HepG2 (cell line): ENCODE results near the gene CTRL. TPM values are rescaled to one million over a fixed set of nuclear protein-coding genes. Genes with fewer than 3 reads are reported as not detected.

Source experiments
- ATAC-seq: fragments of 200-7000 bp; cut with Tn5 transposase; 3 replicates; pipeline ENCODE4 v1.9.1; 2020; ENCODE audit warnings: mild to moderate bottlenecking, moderate library complexity
- BruUV-seq: library from RNA; stranded (reverse); fragments of 400-500 nt; replicated peaks from 2 replicates; lab custom pipeline; 2021; lab: Mats Ljungman, UMichigan
- CTCF ChIA-PET: fragments of 300-600 bp; formaldehyde crosslinking; extraction: SDS; loops from one replicate; lab custom pipeline; 2021; ENCODE audit warnings: low total read pairs, inconsistent platforms, low intra/inter-chr PET ratio; lab: Yijun Ruan, JAX
- POLR2A ChIA-PET: fragments of 350-600 bp; sonication (Branson Sonifier 250); formaldehyde crosslinking; loops from one replicate; lab custom pipeline; 2020; ENCODE audit warnings: antibody characterized with exemption, inconsistent platforms; lab: Yijun Ruan, JAX
- DNase-seq: peaks from one replicate; pipeline ENCODE4 v3.0.0-alpha.2; 2015; ENCODE audit warnings: low spot score
- FAIRE-seq: peaks from 3 replicates; lab custom pipeline; 2011; peaks lifted over from hg19 to GRCh38; lab: Jason Lieb, UNC
- H2AFZ ChIP-seq: one replicate; pipeline ENCODE4 v1.6.1; 2011; ENCODE audit warnings: low read length, inconsistent platforms
- H3K27ac ChIP-seq: fragments of 300-600 bp; 3 replicates; pipeline ENCODE4 v1.8.0; 2011; ENCODE audit warnings: mixed run types, mild to moderate bottlenecking, mixed read lengths, low read length, inconsistent platforms; ENCODE audit not compliant: insufficient read depth; ENCODE audit errors: extremely low read length
- H3K27me3 ChIP-seq, 2 experiments: fragments of 200-600 bp in 1 of 2; 2 replicates in 1 of 2; 3 replicates in 1 of 2; pipeline versions ENCODE4 v1.6.0 to v1.8.0; 2011; ENCODE audit warnings: low read length in 2 of 2, mild to moderate bottlenecking in 2 of 2, moderate library complexity in 2 of 2, inconsistent platforms in 1 of 2; ENCODE audit not compliant: insufficient read depth in 2 of 2, control insufficient read depth in 1 of 2
- H3K36me3 ChIP-seq, 2 experiments: fragments of 200-600 bp in 1 of 2; replicated peaks in 1 of 2; 2 replicates in 1 of 2; 3 replicates in 1 of 2; pipeline versions ENCODE4 v1.5.1 to v1.8.0; 2011; ENCODE audit warnings: low read length in 2 of 2, inconsistent platforms in 1 of 2; ENCODE audit not compliant: insufficient read depth in 2 of 2, control insufficient read depth in 1 of 2
- H3K4me1 ChIP-seq: 2 replicates; pipeline ENCODE4 v1.5.1; 2012; ENCODE audit warnings: low read length, inconsistent platforms; ENCODE audit not compliant: insufficient read depth
- H3K4me2 ChIP-seq: 2 replicates; pipeline ENCODE4 v1.6.0; 2011; ENCODE audit warnings: low read depth, low read length, inconsistent platforms
- H3K4me3 ChIP-seq, 3 experiments: fragments of 200-600 bp in 1 of 3; sonication (generic), shearing (Covaris generic) in 1 of 3; replicated peaks in 1 of 3; 2 replicates each; pipeline ENCODE4 v1.5.1; 2011 to 2016; ENCODE audit warnings: low read length in 3 of 3, inconsistent platforms in 2 of 3, low read depth in 2 of 3, mild to moderate bottlenecking in 2 of 3, control low read depth in 1 of 3, mixed read lengths in 1 of 3; ENCODE audit not compliant: insufficient read depth in 1 of 3
- H3K79me2 ChIP-seq: one replicate; pipeline ENCODE4 v1.6.1; 2011; ENCODE audit warnings: low read length, inconsistent platforms; ENCODE audit not compliant: insufficient read depth
- H3K9ac ChIP-seq: 2 replicates; pipeline ENCODE4 v1.6.0; 2011; ENCODE audit warnings: mild to moderate bottlenecking, low read depth, low read length, inconsistent platforms; ENCODE audit not compliant: insufficient read depth
- H3K9me3 ChIP-seq: 2 replicates; pipeline ENCODE4 v1.5.1; 2012; ENCODE audit warnings: mild to moderate bottlenecking, low read length
- H4K20me1 ChIP-seq: 2 replicates; pipeline ENCODE4 v1.6.0; 2011; ENCODE audit warnings: inconsistent platforms, mild to moderate bottlenecking, low read length, moderate library complexity; ENCODE audit not compliant: insufficient read depth
- AGO2 ChIP-seq: fragments of 200-400 bp; formaldehyde crosslinking; optimal IDR thresholded peaks from 2 replicates; pipeline ENCODE3; 2017; ENCODE audit warnings: mild to moderate bottlenecking, low read depth, low read length, moderate library complexity
- DPF2 ChIP-seq: sonication (generic); formaldehyde crosslinking; IDR thresholded peaks from 2 replicates; pipeline ENCODE4 v1.4.0; 2020; ENCODE audit warnings: mild to moderate bottlenecking, low read depth, missing genetic modification reagents, borderline replicate concordance
- GMEB2 ChIP-seq: IDR thresholded peaks from 2 replicates; pipeline ENCODE4 v1.6.1; 2016; ENCODE audit warnings: missing biosample characterization, missing genetic modification reagents, low read depth
- HNF4A ChIP-seq: sonication (generic); formaldehyde crosslinking; IDR thresholded peaks from 2 replicates; pipeline ENCODE4 v1.4.0; 2020; ENCODE audit warnings: missing genetic modification reagents
- NFE2L1 ChIP-seq: sonication (generic); formaldehyde crosslinking; IDR thresholded peaks from 2 replicates; pipeline ENCODE4 v1.4.0; 2020; ENCODE audit warnings: missing genetic modification reagents, mild to moderate bottlenecking, borderline replicate concordance
- POLR2A ChIP-seq, 2 experiments: IDR thresholded peaks; 2 replicates each; pipeline ENCODE4 v1.6.1; 2011; ENCODE audit warnings: low read depth in 2 of 2, low read length in 2 of 2, mild to moderate bottlenecking in 1 of 2, moderate library complexity in 1 of 2; ENCODE audit not compliant: insufficient read depth in 1 of 2
- POLR2AphosphoS5 ChIP-seq: IDR thresholded peaks from 2 replicates; pipeline ENCODE4 v1.6.1; 2012; ENCODE audit warnings: low read depth, low read length
- POLR2G ChIP-seq: fragments of 200-400 bp; formaldehyde crosslinking; IDR thresholded peaks from 2 replicates; pipeline ENCODE4 v1.6.1; 2018; ENCODE audit warnings: mild to moderate bottlenecking, low read depth, low read length, moderate library complexity
- RBFOX2 ChIP-seq: fragments of 200-400 bp; formaldehyde crosslinking; IDR thresholded peaks from 2 replicates; pipeline ENCODE4 v1.6.1; 2017; ENCODE audit warnings: low read depth, mild to moderate bottlenecking, low read length
- RBM22 ChIP-seq: fragments of 200-400 bp; formaldehyde crosslinking; optimal IDR thresholded peaks from 2 replicates; pipeline ENCODE3; 2017; ENCODE audit warnings: mild to moderate bottlenecking, low read length, moderate library complexity
- SP1 ChIP-seq, 2 experiments: fragments of 450-650 bp in 1 of 2; sonication (generic) in 1 of 2; formaldehyde crosslinking in 1 of 2; IDR thresholded peaks; 2 replicates each; pipeline versions ENCODE4 v1.4.0 to v1.6.1; 2016 to 2020; ENCODE audit warnings: missing genetic modification reagents in 1 of 2
- TAF15 ChIP-seq: fragments of 200-400 bp; formaldehyde crosslinking; IDR thresholded peaks from one replicate; pipeline ENCODE4 v1.6.1; 2018; ENCODE audit warnings: mild to moderate bottlenecking, low read depth, low read length; ENCODE audit not compliant: poor library complexity, severe bottlenecking
- THAP9 ChIP-seq: sonication (generic); formaldehyde crosslinking; IDR thresholded peaks from 2 replicates; pipeline ENCODE4; 2020; ENCODE audit warnings: missing genetic modification reagents, mild to moderate bottlenecking, borderline replicate concordance
- ZBTB21 ChIP-seq: sonication (generic); formaldehyde crosslinking; IDR thresholded peaks from 2 replicates; pipeline ENCODE4 v1.4.0; 2020; ENCODE audit warnings: missing genetic modification reagents
- ZFAT ChIP-seq: sonication (generic); formaldehyde crosslinking; conservative IDR thresholded peaks from 2 replicates; pipeline ENCODE4 v1.8.1; 2023; ENCODE audit warnings: missing genetic modification reagents, inconsistent platforms
- ZNF292 ChIP-seq: sonication (generic); formaldehyde crosslinking; IDR thresholded peaks from 2 replicates; pipeline ENCODE4 v1.8.1; 2022; ENCODE audit warnings: mild to moderate bottlenecking, low read depth, missing genetic modification reagents, borderline replicate concordance
- ZNF552 ChIP-seq: sonication (generic); formaldehyde crosslinking; IDR thresholded peaks from 2 replicates; pipeline ENCODE4 v1.9.0; 2022; ENCODE audit warnings: missing genetic modification reagents, mild to moderate bottlenecking, borderline replicate concordance
- ZNF563 ChIP-seq: sonication (generic); formaldehyde crosslinking; IDR thresholded peaks from 2 replicates; pipeline ENCODE4 v1.8.0; 2022; ENCODE audit warnings: mild to moderate bottlenecking, moderate library complexity, missing genetic modification reagents
- ZNF572 ChIP-seq: sonication (generic); formaldehyde crosslinking; IDR thresholded peaks from 2 replicates; pipeline ENCODE4 v1.5.1; 2020; ENCODE audit warnings: mild to moderate bottlenecking, missing genetic modification reagents
- ZNF878 ChIP-seq: sonication (generic); formaldehyde crosslinking; IDR thresholded peaks from 2 replicates; pipeline ENCODE4 v1.8.1; 2023; ENCODE audit warnings: mild to moderate bottlenecking, missing genetic modification reagents, moderate library complexity
- ZSCAN31 ChIP-seq: sonication (generic); formaldehyde crosslinking; IDR thresholded peaks from 2 replicates; pipeline ENCODE4 v1.5.0; 2020; ENCODE audit warnings: low read depth, mild to moderate bottlenecking, missing genetic modification reagents
- WGBS: methylation state at CpG from one replicate; pipeline ENCODE4 v1.1.6; 2017; ENCODE audit warnings: low lambda C conversion rate; 5-methylcytosine and 5-hydroxymethylcytosine counted together
- in situ Hi-C: cut with HindIII; loops from 2 replicates; pipeline ENCODE4 v1.10.0; 2017; ENCODE audit warnings: low pct_unique_long_range_greater_than_20kb; ENCODE audit not compliant: extremely low pct_ligation_motif_present
- intact Hi-C: fragments of 100-400 bp; cut with micrococcal nuclease; formaldehyde crosslinking; loops from one replicate; pipeline ENCODE4 v1.10.0; 2022; ENCODE audit not compliant: unreplicated experiment
- polyA plus RNA-seq, 8 experiments: library from polyadenylated mRNA; depleted of rRNA in 3 of 8; stranded (reverse) in 7 of 8; unstranded in 1 of 8; fragments of >200 nt; fragmentation: Illumina TruSeq in 4 of 8; extraction: Trizol in 4 of 8; gene quantifications; 2 replicates each; pipeline versions ENCODE4 v1.2.1 to v1.2.3, GENCODE V29; 2011 to 2016; ENCODE audit warnings: low read depth in 4 of 8, missing spikeins in 1 of 8, mixed read lengths in 1 of 8; ENCODE audit not compliant: insufficient read depth in 1 of 8
- total RNA-seq, 5 experiments: library from RNA; depleted of rRNA; stranded (reverse); fragments of >200 nt; fragmentation: Illumina TruSeq; extraction: Trizol; gene quantifications; 2 replicates each; pipeline ENCODE4 v1.2.3, GENCODE V29; 2016; ENCODE audit warnings: low read depth in 1 of 5

CTRL gene
- total and polyA plus RNA-seq, 2 of the 13 experiments (the other 11 are each of a cell fraction or from before 2014, with no cell fraction given): 1.9 to 2.7 TPM

- no peak for TF ChIP-seq ZNF292 (CRISPR knock-in tag)
- TF ChIP-seq POLR2G: no peak
- TF ChIP-seq ZNF572 (CRISPR knock-in tag): no peak
- TF ChIP-seq ZNF878 (CRISPR knock-in tag): no peak
- no peak for TF ChIP-seq ZBTB21 (CRISPR knock-in tag)
- TF ChIP-seq RBM22: peak; percentile 58
- TF ChIP-seq, all 625 proteins: peak for 5
These were observed 30.5 kb upstream of the CTRL start (continued) for GRCh38 chr16:67962135-67962534.

GRCh38 chr16:67961551-67961957, 29.9 kb upstream of the CTRL start:
- intact Hi-C loops (no loop called here), in situ Hi-C loops (no loop called here)
- Histone ChIP-seq H3K4me1 (peaks cover 36% of the 10 kb centered on the region), H4K20me1 (peaks cover 14% of the 10 kb centered on the region), H3K9ac (no peak overlapping the region), H3K4me3 (no peak overlapping the region), H3K79me2 (peaks cover 50% of the 10 kb centered on the region), H3K36me3 (peaks cover 47 to 63% of the 10 kb centered on the region in 2 experiments), H3K4me2 (no peak overlapping the region), H2AFZ (no peak overlapping the region), H3K27me3 (no peaks in the 10 kb centered on the region; a peak in 1 of 5 replicates), H3K27ac (no peak overlapping the region), H3K9me3 (no peaks in the 10 kb centered on the region)
- ATAC-seq (no peak), DNase-seq (no peak), FAIRE-seq (no peak)
- ChIA-PET CTCF (no interaction called here), POLR2A (interaction anchor here (1.6 to 12.9 kb wide), 2 partner anchors 16 to 26 kb away, joined by 3 to 226 read pairs; partner anchors contain the start of gene LCAT)
- WGBS: 97% methylated on average over 9 of the region's 13 CpGs
- BruUV-seq: no TSS peak
- TF ChIP-seq NFE2L1 (CRISPR knock-in tag) (0 out of 2 replicates have a peak, but pooled peaks have one; percentile 28), SP1 (IDR thresholded peaks at IDR 0.05) (no peak), SP1 (CRISPR knock-in tag; IDR thresholded peaks at IDR 0.05) (no peak), RBFOX2 (peak; percentile 44), ZFAT (CRISPR knock-in tag) (no peak), HNF4A (no peak), AGO2 (peak; percentile 90), POLR2A (IDR thresholded peaks at IDR 0.05; ENCODE audit: insufficient read depth in 1 of 2, low read depth in 2 of 2, low read length in 2 of 2) (0 out of 4 replicates have a peak, but pooled peaks of 1 of the 2 experiments have one; percentile 10), THAP9 (CRISPR knock-in tag) (no peak), GMEB2 (CRISPR knock-in tag) (no peak), TAF15 (no peak), DPF2 (CRISPR knock-in tag) (no peak), POLR2AphosphoS5 (peak; percentile 15; the same call in 1 of the 2 replicates), ZNF552 (CRISPR knock-in tag) (0 out of 2 replicates have a peak, but pooled peaks have one; percentile 29), ZNF563 (no peak), ZSCAN31 (CRISPR knock-in tag) (0 out of 2 replicates have a peak, but pooled peaks have one; percentile 32)
